MM.1S (cell line): ENCODE results near the gene ZBTB24.

Source experiments
- EZH2 ChIP-seq: fragments of 300-600 bp; sonication (generic); optimal IDR thresholded peaks from 2 replicates; pipeline ENCODE3; 2017; ENCODE audit warnings: low read depth, mild to moderate bottlenecking, antibody characterized with exemption, low read length, mixed read lengths
- TF ChIP-seq, protein P1 (sequence below): fragments of 300-600 bp; sonication (generic); IDR thresholded peaks from 2 replicates; pipeline ENCODE4 v1.5.1; 2016; ENCODE audit warnings: antibody characterized with exemption, low read length, mixed read lengths

- TF ChIP-seq, protein P1, sequence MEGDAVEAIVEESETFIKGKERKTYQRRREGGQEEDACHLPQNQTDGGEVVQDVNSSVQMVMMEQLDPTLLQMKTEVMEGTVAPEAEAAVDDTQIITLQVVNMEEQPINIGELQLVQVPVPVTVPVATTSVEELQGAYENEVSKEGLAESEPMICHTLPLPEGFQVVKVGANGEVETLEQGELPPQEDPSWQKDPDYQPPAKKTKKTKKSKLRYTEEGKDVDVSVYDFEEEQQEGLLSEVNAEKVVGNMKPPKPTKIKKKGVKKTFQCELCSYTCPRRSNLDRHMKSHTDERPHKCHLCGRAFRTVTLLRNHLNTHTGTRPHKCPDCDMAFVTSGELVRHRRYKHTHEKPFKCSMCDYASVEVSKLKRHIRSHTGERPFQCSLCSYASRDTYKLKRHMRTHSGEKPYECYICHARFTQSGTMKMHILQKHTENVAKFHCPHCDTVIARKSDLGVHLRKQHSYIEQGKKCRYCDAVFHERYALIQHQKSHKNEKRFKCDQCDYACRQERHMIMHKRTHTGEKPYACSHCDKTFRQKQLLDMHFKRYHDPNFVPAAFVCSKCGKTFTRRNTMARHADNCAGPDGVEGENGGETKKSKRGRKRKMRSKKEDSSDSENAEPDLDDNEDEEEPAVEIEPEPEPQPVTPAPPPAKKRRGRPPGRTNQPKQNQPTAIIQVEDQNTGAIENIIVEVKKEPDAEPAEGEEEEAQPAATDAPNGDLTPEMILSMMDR = no peak
- no peak for TF ChIP-seq EZH2
Observed at GRCh38 chr6:109454496-109455436, 28.3 kb downstream of the ZBTB24 start.
